MM.1S (cell line): ENCODE measurements around the gene KRTAP5-3.

Source experiments
- DNase-seq: peaks from one replicate; pipeline ENCODE4 v3.0.0-alpha.2; 2015
- H2AFZ ChIP-seq: fragments of 300-600 bp; sonication (generic); 2 replicates; pipeline ENCODE4 v1.6.0; 2016; ENCODE audit warnings: antibody characterized with exemption, low read length
- H3F3A ChIP-seq: fragments of 300-600 bp; sonication (generic); 2 replicates; pipeline ENCODE4 v1.6.1; 2016; ENCODE audit warnings: mild to moderate bottlenecking, antibody characterized with exemption, low read length, moderate library complexity, mixed read lengths; ENCODE audit not compliant: insufficient read depth
- H3K27ac ChIP-seq: fragments of 300-600 bp; sonication (generic); 2 replicates; pipeline ENCODE4 v1.5.1; 2016; ENCODE audit warnings: mild to moderate bottlenecking, low read length
- H3K27me3 ChIP-seq: fragments of 300-600 bp; sonication (generic); replicated peaks from 2 replicates; pipeline ENCODE4 v1.6.0; 2016; ENCODE audit warnings: low read length; ENCODE audit not compliant: insufficient read depth
- H3K36me3 ChIP-seq: fragments of 300-600 bp; sonication (generic); replicated peaks from 2 replicates; pipeline ENCODE4 v1.6.1; 2016; ENCODE audit warnings: mild to moderate bottlenecking, low read length, mixed read lengths; ENCODE audit not compliant: insufficient read depth
- H3K4me1 ChIP-seq: fragments of 300-600 bp; sonication (generic); 2 replicates; pipeline ENCODE4 v1.6.1; 2016; ENCODE audit warnings: low read length, mixed read lengths
- H3K4me2 ChIP-seq: fragments of 300-600 bp; sonication (generic); 2 replicates; pipeline ENCODE4 v1.6.0; 2016; ENCODE audit warnings: low read depth, low read length
- H3K4me3 ChIP-seq: fragments of 300-600 bp; sonication (generic); 2 replicates; pipeline ENCODE4 v1.5.1; 2016; ENCODE audit warnings: low read length, mixed read lengths
- H3K79me2 ChIP-seq: fragments of 300-600 bp; sonication (generic); 2 replicates; pipeline ENCODE4 v1.6.1; 2016; ENCODE audit warnings: mixed run types, low read length, mixed read lengths
- H3K9ac ChIP-seq: fragments of 300-600 bp; sonication (generic); 2 replicates; pipeline ENCODE4 v1.6.1; 2016; ENCODE audit warnings: low read length, mixed read lengths
- H3K9me2 ChIP-seq: fragments of 300-600 bp; sonication (generic); replicated peaks from 2 replicates; pipeline ENCODE4 v1.6.1; 2016; ENCODE audit warnings: mild to moderate bottlenecking, low read length, mixed read lengths; ENCODE audit not compliant: insufficient read depth
- H3K9me3 ChIP-seq: fragments of 300-600 bp; sonication (generic); replicated peaks from 2 replicates; pipeline ENCODE4 v1.6.1; 2016; ENCODE audit warnings: mild to moderate bottlenecking, low read length, mixed read lengths; ENCODE audit not compliant: insufficient read depth
- H4K20me1 ChIP-seq: fragments of 300-600 bp; sonication (generic); 2 replicates; pipeline ENCODE4 v1.6.1; 2016; ENCODE audit warnings: mild to moderate bottlenecking, low read length, moderate library complexity, mixed read lengths; ENCODE audit not compliant: insufficient read depth
- EZH2 ChIP-seq: fragments of 300-600 bp; sonication (generic); optimal IDR thresholded peaks from 2 replicates; pipeline ENCODE3; 2017; ENCODE audit warnings: low read depth, mild to moderate bottlenecking, antibody characterized with exemption, low read length, mixed read lengths
- EZH2phosphoT487 ChIP-seq: fragments of 300-600 bp; sonication (generic); IDR thresholded peaks from 2 replicates; pipeline ENCODE4 v1.6.1; 2018; ENCODE audit warnings: antibody characterized with exemption, low read length
- TF ChIP-seq, protein P1 (sequence below): fragments of 300-600 bp; sonication (generic); IDR thresholded peaks from 2 replicates; pipeline ENCODE4 v1.5.1; 2016; ENCODE audit warnings: antibody characterized with exemption, low read length, mixed read lengths

Gene KRTAP5-3

GRCh38 chr11:1630271-1630670 lies 22.0 kb upstream of the KRTAP5-3 start:
- H3K4me1 ChIP-seq = peaks cover 6% of the 10 kb centered on the region; the same call in 1 of the 2 replicates
- no peak overlapping the region for H3K4me2 ChIP-seq
- no peaks in the 10 kb centered on the region for H3K79me2 ChIP-seq
- no peak overlapping the region for H3K4me3 ChIP-seq
- no peak overlapping the region for H2AFZ ChIP-seq
- DNase-seq = no peak
- H4K20me1 ChIP-seq = no peaks in the 10 kb centered on the region
- H3F3A ChIP-seq = no peaks in the 10 kb centered on the region
- peaks cover 95% of the 10 kb centered on the region for H3K27me3 ChIP-seq
- no peak for TF ChIP-seq EZH2phosphoT487
- TF ChIP-seq, protein P1, sequence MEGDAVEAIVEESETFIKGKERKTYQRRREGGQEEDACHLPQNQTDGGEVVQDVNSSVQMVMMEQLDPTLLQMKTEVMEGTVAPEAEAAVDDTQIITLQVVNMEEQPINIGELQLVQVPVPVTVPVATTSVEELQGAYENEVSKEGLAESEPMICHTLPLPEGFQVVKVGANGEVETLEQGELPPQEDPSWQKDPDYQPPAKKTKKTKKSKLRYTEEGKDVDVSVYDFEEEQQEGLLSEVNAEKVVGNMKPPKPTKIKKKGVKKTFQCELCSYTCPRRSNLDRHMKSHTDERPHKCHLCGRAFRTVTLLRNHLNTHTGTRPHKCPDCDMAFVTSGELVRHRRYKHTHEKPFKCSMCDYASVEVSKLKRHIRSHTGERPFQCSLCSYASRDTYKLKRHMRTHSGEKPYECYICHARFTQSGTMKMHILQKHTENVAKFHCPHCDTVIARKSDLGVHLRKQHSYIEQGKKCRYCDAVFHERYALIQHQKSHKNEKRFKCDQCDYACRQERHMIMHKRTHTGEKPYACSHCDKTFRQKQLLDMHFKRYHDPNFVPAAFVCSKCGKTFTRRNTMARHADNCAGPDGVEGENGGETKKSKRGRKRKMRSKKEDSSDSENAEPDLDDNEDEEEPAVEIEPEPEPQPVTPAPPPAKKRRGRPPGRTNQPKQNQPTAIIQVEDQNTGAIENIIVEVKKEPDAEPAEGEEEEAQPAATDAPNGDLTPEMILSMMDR = no peak
- no peak for TF ChIP-seq EZH2
- H3K9ac ChIP-seq = no peak overlapping the region
- no peaks in the 10 kb centered on the region for H3K9me3 ChIP-seq
- H3K36me3 ChIP-seq = no peaks in the 10 kb centered on the region
- no peak overlapping the region for H3K27ac ChIP-seq
- no peaks in the 10 kb centered on the region for H3K9me2 ChIP-seq

DNA sequence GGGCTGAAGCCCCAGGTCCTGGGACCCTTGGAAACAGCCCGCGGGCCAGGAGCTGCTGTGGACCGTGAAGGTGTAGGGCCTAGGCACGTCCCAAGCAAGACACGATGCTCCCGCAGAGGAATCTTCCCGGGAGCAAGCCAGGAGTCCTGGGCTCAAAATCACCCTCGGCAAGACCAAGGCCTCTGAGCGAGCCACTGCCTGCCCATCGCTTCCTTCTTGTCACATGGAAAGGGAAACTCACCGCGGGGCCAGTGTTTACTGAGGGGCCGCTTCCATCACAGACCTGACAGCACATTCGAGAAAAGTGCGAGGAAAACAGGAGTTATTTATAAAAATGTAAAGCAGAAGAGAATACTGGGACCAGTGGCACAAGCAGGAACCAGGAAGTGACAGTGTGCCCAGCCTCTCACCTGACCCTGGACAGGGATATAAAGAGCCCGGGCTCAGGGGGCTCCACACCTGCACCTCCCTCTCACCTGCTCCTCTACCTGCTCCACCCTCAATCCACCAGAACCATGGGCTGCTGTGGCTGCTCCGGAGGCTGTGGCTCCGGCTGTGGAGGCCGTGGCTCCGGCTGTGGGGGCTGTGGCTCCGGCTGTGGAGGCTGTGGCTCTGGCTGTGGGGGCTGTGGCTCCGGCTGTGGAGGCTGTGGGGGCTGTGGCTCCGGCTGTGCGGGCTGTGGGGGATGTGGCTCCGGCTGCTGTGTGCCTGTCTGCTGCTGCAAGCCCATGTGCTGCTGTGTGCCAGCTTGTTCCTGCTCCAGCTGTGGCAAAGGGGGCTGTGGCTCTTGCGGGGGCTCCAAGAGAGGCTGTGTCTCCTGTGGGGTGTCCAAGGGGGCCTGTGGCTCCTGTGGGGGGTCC lies 21.3 kb upstream of the KRTAP5-3 start, which contains the start of gene KRTAP5-5:
Gene KRTAP5-5 (plus strand): TSS at position 450 of the 860 bp plus-strand sequence. CDS start 66 bp downstream, at position 516.
- Histone ChIP-seq H3K9ac (no peak within 1 kb of the TSS), H3F3A (no peaks in the 10 kb centered on the region), H3K27ac (no peak within 1 kb of the TSS), H3K4me3 (no peak within 1 kb of the TSS), H3K27me3 (peaks cover 95% of the 10 kb centered on the region), H3K36me3 (no peaks in the 10 kb centered on the region), H3K79me2 (no peaks in the 10 kb centered on the region), H3K4me1 (peaks cover 6% of the 10 kb centered on the region; the same call in 1 of the 2 replicates), H3K9me3 (no peaks in the 10 kb centered on the region), H4K20me1 (no peaks in the 10 kb centered on the region), H3K4me2 (no peak within 1 kb of the TSS), H2AFZ (no peak within 1 kb of the TSS), H3K9me2 (no peaks in the 10 kb centered on the region)
- no peak for DNase-seq
- TF ChIP-seq, protein P1 = no peak
- TF ChIP-seq EZH2phosphoT487 (no peak), EZH2 (no peak)

DNA sequence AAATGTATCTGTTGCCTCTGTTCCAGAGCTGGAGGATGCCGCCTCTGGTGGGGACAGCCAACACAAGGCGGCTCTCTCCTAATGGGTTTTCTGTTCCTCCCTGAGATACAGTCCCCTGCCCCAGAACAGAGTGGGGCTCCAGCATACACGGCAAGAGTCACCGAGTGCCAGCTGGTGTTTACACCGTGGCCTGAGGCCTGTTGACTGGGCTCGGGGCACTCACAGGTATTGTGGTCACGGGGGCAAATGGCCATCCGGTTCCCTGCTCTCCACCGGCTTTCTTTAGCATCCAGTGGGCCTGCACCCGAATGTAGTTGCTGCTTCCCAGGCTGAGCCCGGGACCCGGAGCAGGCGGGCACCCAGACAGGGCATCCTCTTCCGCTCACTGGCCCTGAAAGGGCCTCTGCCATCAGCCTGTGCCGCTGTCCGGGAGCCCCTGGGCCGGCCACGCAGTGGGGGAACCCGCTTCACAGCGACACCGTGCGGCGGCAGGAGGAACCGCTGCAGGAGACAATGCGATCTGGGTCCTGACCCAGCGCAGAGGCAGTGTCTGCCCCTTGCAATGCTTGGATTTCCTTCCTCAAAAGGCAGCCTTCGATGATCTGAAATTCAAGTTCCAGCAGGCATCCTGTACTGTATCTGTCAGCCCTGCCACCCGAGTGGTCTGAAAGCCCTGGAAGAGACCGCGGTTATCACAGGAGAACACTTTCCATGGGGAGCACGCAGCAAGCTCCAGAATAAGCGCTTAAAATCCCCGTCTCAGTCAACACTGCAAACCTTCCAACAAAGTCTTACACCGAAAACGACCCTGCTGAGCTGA lies 20.5 kb upstream of the KRTAP5-3 start:
- Histone ChIP-seq H3F3A (no peaks in the 10 kb centered on the region), H3K4me1 (peaks cover 6% of the 10 kb centered on the region; the same call in 1 of the 2 replicates), H3K9ac (no peak overlapping the region), H3K36me3 (no peaks in the 10 kb centered on the region), H3K9me3 (no peaks in the 10 kb centered on the region), H2AFZ (no peak overlapping the region), H3K9me2 (no peaks in the 10 kb centered on the region), H3K27me3 (peaks cover 95% of the 10 kb centered on the region), H3K27ac (no peak overlapping the region), H3K79me2 (no peaks in the 10 kb centered on the region), H4K20me1 (no peaks in the 10 kb centered on the region), H3K4me3 (no peak overlapping the region), H3K4me2 (no peak overlapping the region)
- peak; percentile 32 for DNase-seq
- TF ChIP-seq EZH2phosphoT487 = no peak
- TF ChIP-seq EZH2 = no peak
- TF ChIP-seq, protein P1 = peak; percentile 94
